HG02588 (cell line): ENCODE measurements around the gene DDX60.
"Not testable (repeated sequence)": the region's sequence is repeated elsewhere in the genome, so short reads cannot be mapped to it uniquely, and the experiment has no call there.

Source experiments
- ATAC-seq: cut with Tn5 transposase; IDR thresholded peaks from one replicate; pipeline ENCODE4 v1.9.1; 2021; ENCODE audit warnings: mild to moderate bottlenecking, moderate library complexity; ENCODE audit not compliant: unreplicated experiment

Gene DDX60

GRCh38 chr4:168293386-168293975 is 25.1 kb downstream of the DDX60 start:
- ATAC-seq: no peak

DNA sequence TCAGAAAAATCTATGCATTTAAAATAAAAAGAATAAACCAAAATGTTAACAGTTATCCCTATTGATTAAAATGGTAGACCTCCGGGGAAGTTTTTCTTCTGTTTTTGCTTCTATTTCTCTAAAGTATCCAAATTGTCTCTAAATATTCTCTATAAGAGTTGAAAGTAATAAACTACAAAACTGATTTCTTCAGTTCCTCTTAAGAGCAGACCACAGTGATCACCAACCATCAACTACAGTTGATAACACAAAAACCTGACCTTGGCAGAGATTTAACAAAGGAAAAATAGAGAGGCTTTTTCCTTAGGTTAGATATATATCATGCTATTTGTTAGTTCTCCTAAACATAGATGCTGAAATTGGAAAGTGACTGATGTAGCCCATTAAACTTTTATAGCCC is 27.3 kb downstream of the DDX60 start:
- ATAC-seq: no peak

- ATAC-seq: not testable (repeated sequence)
Observed at GRCh38 chr4:168285850-168286249, 32.7 kb downstream of the DDX60 start.

DNA sequence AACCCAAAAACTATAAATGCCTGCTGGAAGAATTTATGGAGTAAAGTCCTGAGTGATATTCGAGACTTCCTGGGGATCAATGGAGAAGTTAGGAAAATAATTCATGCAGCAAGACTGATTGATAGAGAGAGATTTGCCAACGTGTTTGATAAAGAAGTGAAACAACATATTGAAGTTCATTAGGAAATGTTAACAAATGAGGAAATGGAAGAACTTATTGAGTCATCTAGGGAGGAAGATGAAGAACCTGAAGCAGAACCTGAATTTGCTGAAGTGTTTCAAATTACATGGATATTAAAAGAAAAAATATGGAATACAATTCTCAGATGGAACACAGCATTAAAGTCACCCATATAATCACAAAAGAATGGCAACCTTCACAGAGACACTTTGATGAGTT is 39.0 kb downstream of the DDX60 start:
- ATAC-seq: no peak

DNA sequence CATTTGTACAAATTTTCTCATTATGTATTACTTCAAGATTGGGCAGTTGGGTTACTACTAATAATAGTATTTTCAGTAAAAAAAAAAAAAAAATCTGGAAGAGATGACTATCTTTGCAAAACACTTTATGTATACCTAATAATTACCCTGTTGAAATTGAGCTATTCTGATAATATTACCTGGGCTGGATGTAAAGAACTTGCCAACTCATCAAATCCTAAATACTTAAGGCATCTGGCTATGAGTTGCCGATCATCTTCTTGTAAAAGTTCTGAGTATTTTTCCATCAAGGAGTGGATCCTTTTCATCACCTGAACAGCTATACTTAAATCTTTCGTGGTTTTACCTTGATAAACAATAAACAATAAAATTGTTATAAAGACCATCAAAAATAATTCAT is 42.7 kb downstream of the DDX60 start:
- ATAC-seq: no peak

DNA sequence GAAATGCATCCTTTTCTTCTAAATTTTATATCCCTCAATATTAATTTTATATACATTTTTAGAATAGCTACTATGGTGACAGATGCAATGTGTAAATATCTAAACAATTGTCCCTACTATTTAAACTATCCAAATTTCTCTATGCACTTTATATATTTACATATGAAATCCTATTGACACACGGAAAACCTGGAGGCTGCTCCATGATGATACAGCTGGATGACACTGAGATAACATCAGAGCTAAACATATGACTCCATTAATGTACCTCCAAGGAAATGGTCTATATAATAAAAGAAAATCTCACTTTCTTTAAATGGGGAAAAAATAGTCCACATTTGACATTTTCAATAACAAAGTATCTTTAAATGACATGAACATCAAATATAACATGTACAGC is 43.7 kb downstream of the DDX60 start:
- ATAC-seq: no peak

DNA sequence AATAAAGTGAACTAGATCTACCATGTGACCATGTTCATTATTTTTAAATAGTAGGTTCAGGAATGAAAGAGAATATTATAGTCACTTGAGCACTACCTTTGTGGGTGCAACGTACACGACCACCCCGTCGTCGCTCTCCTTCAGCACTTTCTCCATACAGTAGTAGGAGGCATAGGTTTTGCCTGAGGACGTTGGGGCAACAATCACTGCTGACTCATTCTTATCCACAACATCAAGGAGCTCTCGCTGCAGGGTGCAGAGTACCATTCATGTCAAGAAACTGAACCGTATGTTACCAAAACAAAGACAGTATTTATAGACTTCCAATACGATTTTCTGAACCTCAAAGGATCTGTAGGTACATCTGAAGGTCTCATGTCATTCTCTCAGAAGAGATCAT is 44.7 kb downstream of the DDX60 start:
- ATAC-seq: no peak

DNA sequence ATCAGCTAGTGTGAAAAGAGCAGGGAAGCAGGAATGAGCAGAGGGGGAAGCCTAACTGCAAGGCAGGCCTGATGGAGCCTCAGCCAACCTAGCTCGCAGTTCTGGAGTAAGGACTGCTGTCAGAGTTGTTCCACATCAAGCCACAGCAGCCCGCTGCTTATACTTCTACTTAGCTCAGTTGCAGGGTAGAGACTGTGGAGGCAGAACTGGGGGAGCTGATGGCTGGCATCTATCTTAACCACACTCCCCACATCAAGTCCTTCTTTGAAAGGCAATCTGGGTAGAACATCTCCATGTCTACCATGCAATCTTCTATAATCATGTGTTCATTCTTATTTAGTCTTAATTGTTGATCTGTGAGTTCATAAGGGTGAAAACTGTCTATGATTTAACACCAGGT is 46.1 kb downstream of the DDX60 start:
- no peak for ATAC-seq

DNA sequence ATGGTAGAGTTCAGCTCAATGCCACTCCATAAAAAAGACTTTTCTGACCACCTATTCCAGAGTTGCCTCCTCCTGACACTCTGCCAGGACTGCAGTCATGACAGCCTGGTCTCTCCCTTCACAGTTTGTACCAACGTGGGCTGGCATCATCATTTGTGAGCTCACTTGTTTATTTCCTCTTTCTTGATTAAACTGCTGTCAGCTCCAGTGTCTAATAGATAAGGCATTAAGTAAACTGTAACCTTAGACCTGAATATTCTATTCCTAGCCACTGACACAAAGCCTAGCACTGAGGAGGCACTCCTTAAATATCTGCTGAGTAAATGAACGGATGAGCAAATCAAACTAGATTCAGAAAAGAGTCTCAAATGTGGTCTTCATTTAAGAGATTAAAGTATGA is 48.7 kb downstream of the DDX60 start:
- no peak for ATAC-seq

DNA sequence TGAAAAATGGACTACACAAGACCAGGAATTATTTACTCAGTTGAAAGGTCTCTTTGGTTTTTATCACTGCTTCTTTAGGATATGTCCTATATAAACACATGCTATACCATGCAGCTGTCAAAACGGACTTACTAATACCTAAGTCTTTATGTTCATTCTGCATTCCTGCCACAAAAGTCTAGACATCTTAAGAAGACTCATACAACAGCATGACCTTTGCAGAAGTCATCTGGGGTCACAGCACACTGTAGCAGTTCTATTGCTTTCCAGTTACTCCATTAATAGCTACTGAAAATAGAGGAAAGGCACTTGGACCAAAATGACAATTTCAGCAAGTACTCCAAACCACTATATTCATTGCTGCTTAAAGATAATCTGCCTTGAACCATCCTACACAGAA is 53.2 kb downstream of the DDX60 start:
- no peak for ATAC-seq

DNA sequence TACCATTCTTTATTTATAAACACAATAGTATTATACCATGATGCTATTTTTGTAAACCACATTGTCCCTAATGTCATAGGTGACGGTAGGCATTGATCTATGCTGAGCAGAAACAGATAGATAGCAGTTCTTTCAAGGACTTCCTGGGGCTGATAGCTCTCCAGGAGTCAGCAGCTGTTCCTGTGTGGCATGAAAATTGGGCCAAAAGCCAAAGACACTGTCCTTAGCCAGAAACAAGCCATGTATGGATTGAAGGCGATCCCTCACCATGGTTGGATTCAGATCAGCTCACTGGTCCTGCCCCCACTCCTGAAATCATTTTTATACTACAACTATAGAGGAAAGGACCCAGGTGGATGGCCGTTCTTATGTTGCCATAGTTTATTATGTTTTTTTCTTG is 53.6 kb downstream of the DDX60 start:
- no peak for ATAC-seq

- no peak for ATAC-seq
Observed at GRCh38 chr4:168263039-168263438, 55.5 kb downstream of the DDX60 start.

DNA sequence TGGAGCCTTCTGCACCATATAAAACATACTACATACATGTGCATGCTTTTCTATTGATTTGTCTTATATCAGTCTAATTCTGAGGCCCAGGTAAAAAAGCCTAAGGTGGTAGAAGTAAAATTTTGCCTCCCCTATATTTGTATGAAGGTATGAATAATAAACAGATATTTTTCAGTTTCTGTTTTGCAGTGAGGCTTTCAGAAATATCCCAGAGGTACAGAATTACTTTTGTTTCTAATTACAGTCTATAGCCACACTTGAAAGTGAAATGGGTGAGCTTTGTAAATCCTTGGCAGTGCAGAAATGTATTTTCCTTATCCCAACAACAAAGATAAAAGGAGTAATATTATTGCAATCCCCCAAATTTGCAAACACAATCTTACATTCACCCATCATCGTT is 59.5 kb downstream of the DDX60 start:
- no peak for ATAC-seq

DNA sequence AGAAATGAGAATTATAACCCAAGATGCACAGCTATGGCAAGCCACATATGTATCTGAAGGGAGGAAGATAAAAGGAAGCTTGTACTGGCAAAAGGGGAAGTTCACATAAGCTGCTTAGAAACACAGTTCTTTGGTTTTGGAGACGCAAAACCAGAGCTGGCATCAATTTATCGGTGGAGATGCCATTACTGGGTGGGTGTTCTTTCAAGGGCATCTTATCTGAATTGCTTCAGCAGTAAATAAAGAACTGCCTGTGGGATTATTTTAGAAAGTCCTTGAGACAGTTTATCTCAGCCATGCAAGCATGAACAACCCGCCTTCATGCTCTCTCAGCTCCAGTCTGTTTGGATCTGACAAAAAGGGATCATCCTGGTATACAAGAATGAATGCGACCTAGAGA is 60.8 kb downstream of the DDX60 start:
- ATAC-seq: no peak

DNA sequence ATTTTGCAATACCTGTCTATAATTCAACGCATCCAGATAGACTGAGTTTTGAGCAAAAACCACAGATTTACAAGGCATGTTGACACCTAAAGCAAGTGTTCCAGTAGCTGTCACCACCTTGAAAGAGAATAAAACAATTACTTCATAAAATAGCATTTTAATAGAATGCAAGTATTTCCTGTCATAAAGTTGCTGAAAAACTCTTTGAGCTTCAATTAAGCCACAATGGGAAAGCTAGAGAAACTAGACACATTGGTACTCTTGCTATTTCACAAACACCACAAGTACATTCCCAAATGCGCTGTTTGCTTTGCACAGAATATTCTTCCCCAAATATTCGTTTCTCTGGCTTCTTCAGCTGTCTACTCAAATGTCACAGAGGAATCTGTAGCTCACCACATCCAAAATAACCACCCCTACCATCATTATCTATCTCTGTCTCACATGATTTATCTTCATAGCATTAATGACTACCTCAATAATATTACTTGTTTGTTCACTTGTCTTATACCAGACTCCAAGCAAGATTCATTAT is 70.3 kb downstream of the DDX60 start:
- ATAC-seq: no peak

GRCh38 chr4:168247603-168248002 is 70.9 kb downstream of the DDX60 start:
- no peak for ATAC-seq

DNA sequence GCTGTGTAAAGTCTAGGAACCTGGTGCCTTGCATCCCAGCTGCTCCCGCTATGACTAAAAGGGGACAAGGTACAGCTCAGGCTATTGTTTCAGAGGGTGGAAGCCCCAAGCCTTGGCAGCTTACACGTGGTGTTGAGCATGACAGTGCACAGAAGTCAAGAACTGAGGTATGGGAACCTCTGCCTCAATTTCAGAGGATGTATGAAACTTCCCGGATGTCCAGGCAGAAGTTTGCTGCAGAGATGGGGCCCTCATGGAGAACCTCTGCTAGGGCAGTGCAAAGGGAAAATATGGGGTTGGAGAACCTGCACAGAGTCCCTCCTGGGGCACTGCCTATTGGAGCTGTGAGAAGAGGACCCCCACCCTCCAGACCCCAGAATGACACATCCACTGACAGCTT is 76.6 kb downstream of the DDX60 start:
- ATAC-seq: no peak

DNA sequence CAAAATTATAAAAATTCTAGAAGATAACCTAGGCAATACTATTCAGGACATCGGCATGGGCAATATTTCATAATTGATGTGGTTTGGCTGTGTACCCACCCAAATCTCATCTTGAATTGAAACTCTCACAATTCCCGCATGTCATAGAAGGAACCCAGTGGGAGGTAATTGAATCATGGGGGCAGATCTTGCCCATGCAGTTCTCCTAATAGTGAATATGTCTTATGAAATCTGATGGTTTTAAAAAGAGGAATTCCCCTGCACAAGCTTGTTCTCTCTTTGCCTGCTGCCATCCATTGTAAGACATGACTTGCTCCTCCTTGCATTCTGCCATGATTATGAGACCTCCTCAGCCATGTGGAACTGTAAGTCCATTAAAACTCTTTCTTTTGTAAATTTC is 77.7 kb downstream of the DDX60 start:
- ATAC-seq: no peak

DNA sequence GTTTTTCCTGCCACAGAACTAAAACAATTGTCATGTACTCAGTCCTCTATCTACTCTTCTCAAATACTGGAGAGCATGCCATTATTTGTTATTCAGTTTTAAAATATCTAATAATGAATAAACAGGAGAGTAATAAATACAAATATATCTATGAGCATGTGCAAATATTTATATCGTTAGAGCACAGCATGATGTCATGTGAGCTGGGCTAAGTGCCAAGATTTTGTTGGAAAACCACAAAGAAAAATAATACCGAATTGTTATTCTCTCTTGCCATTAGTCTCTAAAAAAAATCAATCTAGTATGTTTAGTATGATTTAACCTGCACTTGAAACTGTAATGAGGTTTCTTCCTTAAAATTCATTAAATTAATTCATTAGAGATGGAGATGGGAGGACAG is 97.3 kb downstream of the DDX60 start:
- ATAC-seq: no peak

DNA sequence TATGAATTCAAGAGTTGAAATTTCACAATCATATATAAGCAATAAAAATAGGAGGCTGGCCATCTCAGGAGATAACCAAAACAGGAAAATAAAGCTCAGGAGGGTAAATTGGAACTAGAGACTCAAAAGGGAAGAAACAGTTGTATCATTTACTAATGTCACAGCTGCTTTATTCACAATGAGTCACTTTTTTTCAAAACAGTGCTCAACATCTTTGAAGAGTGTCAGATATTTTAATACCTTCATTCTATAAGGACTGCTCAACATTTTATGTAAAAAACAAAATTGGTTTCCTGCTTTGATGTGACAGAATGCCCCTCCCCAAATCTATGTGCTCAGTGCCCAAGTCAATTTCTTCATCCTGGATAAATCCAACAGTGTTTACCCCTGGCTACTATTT is 97.7 kb downstream of the DDX60 start:
- no peak for ATAC-seq

- no peak for ATAC-seq
Observed at GRCh38 chr4:168218645-168219044, 99.9 kb downstream of the DDX60 start.

DNA sequence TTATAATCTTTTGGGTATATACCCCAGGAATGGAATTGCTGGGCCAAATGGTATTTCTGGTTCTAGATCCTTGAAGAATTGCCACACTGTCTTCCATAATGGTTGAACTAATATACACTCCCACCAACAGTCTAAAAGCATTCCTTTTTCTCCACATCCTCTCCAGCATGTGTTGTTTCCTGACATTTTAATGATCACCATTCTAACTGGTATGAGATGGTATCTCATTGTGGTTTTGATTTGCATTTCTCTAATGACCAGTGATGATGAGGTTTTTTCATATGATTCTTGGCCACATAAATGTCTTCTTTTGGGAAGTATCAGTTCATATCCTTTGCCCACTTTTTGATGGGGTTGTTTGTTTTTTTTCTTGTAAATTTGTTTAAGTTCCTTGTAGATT is 105.0 kb downstream of the DDX60 start:
- not testable (repeated sequence) for ATAC-seq

DNA sequence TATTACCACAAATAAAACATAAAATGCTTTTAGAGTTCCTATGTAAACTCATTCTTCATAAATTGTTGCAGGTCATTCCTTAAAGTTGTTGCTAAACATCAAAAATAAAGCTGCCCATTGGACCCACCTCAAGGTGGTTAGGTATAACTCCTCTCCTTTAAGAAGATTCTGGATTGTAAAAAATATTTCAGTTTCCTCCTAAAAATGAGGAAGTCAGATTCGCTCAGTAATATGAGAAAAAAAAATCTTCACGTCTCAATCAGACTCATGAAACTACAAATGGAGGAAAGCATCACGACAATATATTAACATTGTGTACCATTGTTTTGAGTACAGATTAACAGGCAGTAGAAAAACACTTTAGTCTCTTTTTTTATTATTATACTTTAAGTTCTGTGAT is 105.9 kb downstream of the DDX60 start:
- ATAC-seq: no peak
